BJ (cell line): ENCODE data around the gene HTT. TPM values are rescaled to one million over a fixed set of nuclear protein-coding genes. Genes with fewer than 3 reads are reported as not detected.
"Not testable (repeated sequence)": the region's sequence is repeated elsewhere in the genome, so short reads cannot be mapped to it uniquely, and the experiment has no call there.

ENCODE experiments used
- CTCF ChIA-PET: fragments of 350-600 bp; formaldehyde crosslinking; extraction: SDS; loops from one replicate; lab custom pipeline; 2021; ENCODE audit warnings: antibody characterized with exemption, inconsistent platforms; lab: Yijun Ruan, JAX
- POLR2A ChIA-PET: fragments of 300-600 bp; sonication (Branson Sonifier 250); formaldehyde crosslinking; extraction: SDS; loops from one replicate; lab custom pipeline; 2021; ENCODE audit warnings: antibody characterized with exemption; lab: Charles Lee
- DNase-seq: peaks from one replicate; pipeline ENCODE4 v3.0.0-alpha.2; 2011; ENCODE audit warnings: low read depth
- H3K27me3 ChIP-seq: 2 replicates; pipeline ENCODE4 v1.6.0; 2011; ENCODE audit warnings: low read length; ENCODE audit not compliant: control insufficient read depth, insufficient read depth
- H3K36me3 ChIP-seq: 2 replicates; pipeline ENCODE4 v1.5.1; 2011; ENCODE audit warnings: low read length; ENCODE audit not compliant: control insufficient read depth, insufficient read depth
- H3K4me3 ChIP-seq: 2 replicates; pipeline ENCODE4 v1.5.1; 2011; ENCODE audit warnings: low read depth, mild to moderate bottlenecking, control low read depth, low read length
- CTCF ChIP-seq: IDR thresholded peaks from 2 replicates; pipeline ENCODE4 v1.5.1; 2011; ENCODE audit warnings: low read depth, mild to moderate bottlenecking, control low read depth, inconsistent platforms, low read length, moderate library complexity; ENCODE audit not compliant: insufficient read depth
- polyA plus RNA-seq: library from polyadenylated mRNA; depleted of rRNA; stranded (reverse); fragments of >200 nt; gene quantifications from 2 replicates; pipeline ENCODE4 v1.2.3, GENCODE V29; 2011

HTT gene
- polyA plus RNA-seq, 1 experiment, result 13.6 TPM

- TF ChIP-seq CTCF, result no peak
- no peak for DNase-seq
- Histone ChIP-seq H3K27me3 (no peaks in the 10 kb centered on the region), H3K4me3 (no peak overlapping the region), H3K36me3 (peaks cover 13% of the 10 kb centered on the region)
- ChIA-PET POLR2A (no interaction called here), CTCF (interaction anchor here (0.7 to 7.0 kb wide), 9 partner anchors 9 to 83 kb away, joined by 3 to 55 read pairs (median 4); no protein-coding TSS in a partner anchor)
These were observed 60.9 kb downstream of the HTT start for GRCh38 chr4:3135155-3136011.

DNA sequence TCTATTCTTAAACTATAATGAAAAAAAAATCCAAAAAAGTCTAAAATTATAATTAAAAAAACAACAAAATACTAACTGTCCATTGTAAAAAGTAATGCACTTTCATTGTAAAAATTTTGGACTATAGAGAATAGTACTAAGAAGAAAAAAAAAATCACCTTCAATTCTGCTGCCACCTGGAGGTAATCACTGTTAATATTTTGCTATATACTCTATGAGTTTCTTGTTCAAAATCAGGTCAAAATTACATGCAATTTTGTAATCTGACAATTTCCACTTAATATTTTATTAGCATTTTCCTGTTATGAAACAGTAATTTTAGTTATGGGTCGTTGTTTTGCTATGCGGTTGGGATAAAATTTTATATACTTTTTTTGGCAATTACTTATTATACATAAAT lies 62.0 kb downstream of the HTT start:
- ChIA-PET POLR2A (no interaction called here), CTCF (interaction anchor here (0.7 to 7.0 kb wide), 8 partner anchors 8 to 63 kb away, joined by 3 to 55 read pairs (median 5); no protein-coding TSS in a partner anchor)
- no peak for DNase-seq
- Histone ChIP-seq H3K27me3 (no peaks in the 10 kb centered on the region), H3K36me3 (peaks cover 9% of the 10 kb centered on the region), H3K4me3 (no peak overlapping the region)
- no peak for TF ChIP-seq CTCF

DNA sequence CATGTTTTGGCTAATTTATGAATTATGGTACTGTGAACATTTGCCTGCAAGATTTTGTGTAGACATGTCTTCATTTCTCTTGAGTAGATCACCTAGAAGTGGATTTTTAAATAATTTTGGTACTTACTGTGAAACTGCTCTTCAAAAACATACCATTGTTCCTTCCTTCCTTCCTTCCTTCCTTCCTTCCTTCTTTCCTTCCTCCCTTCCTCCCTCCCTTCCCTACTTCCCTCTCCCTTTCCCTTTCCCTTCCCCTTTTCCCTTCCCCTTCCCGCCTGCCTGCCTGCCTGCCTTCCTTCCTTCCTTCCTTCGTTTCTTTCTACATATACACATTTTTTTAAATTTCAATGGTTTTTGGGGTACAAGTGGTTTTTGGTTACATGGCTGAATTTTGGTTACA lies 63.4 kb downstream of the HTT start:
- CTCF ChIA-PET, result interaction anchor here (7.0 kb wide), 1 partner anchor 31 kb away, joined by 55 read pairs; no protein-coding TSS in a partner anchor
- no peaks in the 10 kb centered on the region for H3K27me3 ChIP-seq
- POLR2A ChIA-PET, result no interaction called here
- TF ChIP-seq CTCF, result no peak
- peaks cover 5% of the 10 kb centered on the region for H3K36me3 ChIP-seq
- H3K4me3 ChIP-seq, result no peak overlapping the region
- no peak for DNase-seq

- ChIA-PET POLR2A (no interaction called here), CTCF (interaction anchor here (0.9 to 1.6 kb wide), 6 partner anchors 9 to 174 kb away, joined by 3 to 6 read pairs (median 3); no protein-coding TSS in a partner anchor)
- DNase-seq, result no peak
- peak; percentile 30; the same call in 1 of the 2 replicates for TF ChIP-seq CTCF
- Histone ChIP-seq H3K36me3 (peaks cover 13% of the 10 kb centered on the region), H3K4me3 (no peak overlapping the region), H3K27me3 (no peaks in the 10 kb centered on the region)
These were observed 70.9 kb downstream of the HTT start for GRCh38 chr4:3145234-3145924.

- Histone ChIP-seq H3K36me3 (peaks cover 16% of the 10 kb centered on the region), H3K27me3 (no peaks in the 10 kb centered on the region), H3K4me3 (no peak overlapping the region)
- ChIA-PET POLR2A (no interaction called here), CTCF (interaction anchor here (0.7 to 1.0 kb wide), 2 partner anchors 36 to 167 kb away, joined by 3 read pairs; no protein-coding TSS in a partner anchor)
- TF ChIP-seq CTCF, result no peak
- no peak for DNase-seq
These were observed 74.4 kb downstream of the HTT start for GRCh38 chr4:3148926-3149325.

- H3K27me3 ChIP-seq, H3K4me3 ChIP-seq, DNase-seq, POLR2A ChIA-PET: not testable (repeated sequence)
- H3K36me3 ChIP-seq, result peaks cover 18% of the 10 kb centered on the region
- CTCF ChIA-PET, result interaction anchor here (1.3 to 1.7 kb wide), 2 partner anchors 12 to 15 kb away, joined by 3 to 9 read pairs; no protein-coding TSS in a partner anchor
These were observed 76.8 kb downstream of the HTT start for GRCh38 chr4:3151238-3151637.
